ENCODE measurements around the gene KLHL28.
A peak's percentile ranks its signal among the peaks of the same experiment; 100 is the strongest.

The KLHL28 gene

GRCh38 chr14:44961554-44962333 lies at the start of gene KLHL28, which contains the start of gene TOGARAM1:
TSS of gene KLHL28 (minus strand) at chr14:44961947. CDS start at chr14:44945928, 16,019 bp downstream.
TSS of gene TOGARAM1 (plus strand) at chr14:44962190. CDS start at chr14:44962422, 232 bp downstream.
- DNase-seq = peak; percentile 99

- no peak for DNase-seq
Measured at GRCh38 chr14:45003924-45004323, 42.2 kb upstream of the KLHL28 start.

- DNase-seq = no peak
Measured at GRCh38 chr14:44995770-44996294, 34.1 kb upstream of the KLHL28 start.

GRCh38 chr14:44995196-44995595 lies 33.4 kb upstream of the KLHL28 start:
- DNase-seq = no peak

GRCh38 chr14:44990533-44990932 lies 28.8 kb upstream of the KLHL28 start:
- no peak for DNase-seq

GRCh38 chr14:44989497-44990440 lies 28.0 kb upstream of the KLHL28 start:
- DNase-seq = no peak

- DNase-seq = no peak
Measured at GRCh38 chr14:44988694-44989093, 26.9 kb upstream of the KLHL28 start.

- DNase-seq = no peak
Measured at GRCh38 chr14:44982594-44982993, 20.8 kb upstream of the KLHL28 start.

- DNase-seq = no peak
Measured at GRCh38 chr14:44981198-44981597, 19.5 kb upstream of the KLHL28 start.

- DNase-seq = no peak
Measured at GRCh38 chr14:44979740-44980356, 18.1 kb upstream of the KLHL28 start.

- no peak for DNase-seq
Measured at GRCh38 chr14:44979273-44979672, 17.5 kb upstream of the KLHL28 start.

- DNase-seq = no peak
Measured at GRCh38 chr14:44971459-44971858, 9.7 kb upstream of the KLHL28 start.

GRCh38 chr14:44970907-44971306 lies 9.2 kb upstream of the KLHL28 start:
- no peak for DNase-seq

- no peak for DNase-seq
Measured at GRCh38 chr14:44968714-44969113, 7.0 kb upstream of the KLHL28 start.

- no peak for DNase-seq
Measured at GRCh38 chr14:44966601-44967336, 5.0 kb upstream of the KLHL28 start.

- peak; percentile 40 for DNase-seq
Measured at GRCh38 chr14:44963775-44964380, 2.1 kb upstream of the KLHL28 start.

GRCh38 chr14:44963044-44963528 lies 1.3 kb upstream of the KLHL28 start:
- no peak for DNase-seq

- DNase-seq = peak; percentile 83
Measured at GRCh38 chr14:44962334-44963043, 742 bp upstream of the KLHL28 start.

GRCh38 chr14:44961151-44961553 lies 595 bp downstream of the KLHL28 start:
- peak; percentile 37 for DNase-seq

GRCh38 chr14:44960646-44961045 lies 1.1 kb downstream of the KLHL28 start:
- DNase-seq = no peak

GRCh38 chr14:44960146-44960545 lies 1.6 kb downstream of the KLHL28 start:
- no peak for DNase-seq

Measured in NCI-H1694 treated with DMSO at 0.1 percent for 48 hours (cell line).